Upper lobe of left lung (tissue), 4 donors: ENCODE measurements around the gene MYO18B.

Source experiments
- CTCF ChIP-seq, 6 experiments: fragments of 450-650 bp in 4 of 6; fragments of 200-600 bp in 2 of 6; sonication (generic) in 2 of 6; IDR thresholded peaks; one replicate each; pipeline ENCODE4 v1.5.1; 2016 to 2019; ENCODE audit warnings: antibody characterized with exemption in 6 of 6
- EP300 ChIP-seq, 4 donors: sonication (generic); formaldehyde crosslinking; IDR thresholded peaks; one replicate each; pipeline ENCODE4 v1.5.1; 2017; ENCODE audit warnings: antibody characterized with exemption in 4 of 4, control low read depth in 2 of 4
- POLR2A ChIP-seq, 4 donors: fragments of 450-650 bp; IDR thresholded peaks; one replicate each; pipeline ENCODE4 v1.5.1; 2016 to 2017; ENCODE audit warnings: antibody characterized with exemption in 4 of 4, mild to moderate bottlenecking in 2 of 4
- POLR2AphosphoS5 ChIP-seq, 2 donors: sonication (generic); formaldehyde crosslinking; IDR thresholded peaks; one replicate each; pipeline ENCODE4 v1.5.1; 2017; ENCODE audit warnings: antibody characterized with exemption in 2 of 2

GRCh38 chr22:25833676-25834075 lies 91.7 kb downstream of the MYO18B start:
- TF ChIP-seq CTCF (IDR thresholded peaks at IDR 0.05) (no peak), EP300 (IDR thresholded peaks at IDR 0.05) (no peak), POLR2A (IDR thresholded peaks at IDR 0.05) (no peak), POLR2AphosphoS5 (IDR thresholded peaks at IDR 0.05) (no peak)
